HCT116 (cell line): Measurements from ENCODE around the gene LDB2.

Experiments
- ATF3 ChIP-seq: IDR thresholded peaks from 2 replicates; pipeline ENCODE4 v1.6.1; 2012
- CTCF ChIP-seq, 3 experiments: fragments of 200-600 bp in 1 of 3; sonication (generic) in 1 of 3; IDR thresholded peaks in 2 of 3; conservative IDR thresholded peaks in 1 of 3; 2 replicates each; pipeline ENCODE4 v1.5.1; 2012 to 2017; ENCODE audit warnings: low read depth in 2 of 3, low read length in 2 of 3, antibody characterized with exemption in 1 of 3, borderline replicate concordance in 1 of 3, control low read depth in 1 of 3, mild to moderate bottlenecking in 1 of 3, mixed read lengths in 1 of 3, mixed run types in 1 of 3, moderate library complexity in 1 of 3; ENCODE audit not compliant: insufficient read depth in 1 of 3
- EZH2phosphoT487 ChIP-seq: fragments of 200-600 bp; IDR thresholded peaks from 2 replicates; pipeline ENCODE4 v1.6.1; 2018; ENCODE audit warnings: antibody characterized with exemption, borderline replicate concordance
- JUND ChIP-seq: IDR thresholded peaks from 2 replicates; pipeline ENCODE4 v1.6.1; 2012
- MAX ChIP-seq: IDR thresholded peaks from 2 replicates; pipeline ENCODE4 v1.6.1; 2012
- POLR2A ChIP-seq: IDR thresholded peaks from 2 replicates; pipeline ENCODE4 v1.7.0; 2011; ENCODE audit warnings: borderline replicate concordance; ENCODE audit not compliant: insufficient read depth, insufficient read length; ENCODE audit errors: extremely low read depth
- YY1 ChIP-seq: IDR thresholded peaks from 2 replicates; pipeline ENCODE4 v1.6.1; 2011; ENCODE audit warnings: low read length, low read depth, moderate library complexity, mild to moderate bottlenecking; ENCODE audit not compliant: insufficient replicate concordance; ENCODE audit errors: extremely low read depth
- ZBTB33 ChIP-seq: IDR thresholded peaks from 2 replicates; pipeline ENCODE4 v1.6.1; 2011; ENCODE audit warnings: mild to moderate bottlenecking, low read length, moderate library complexity; ENCODE audit not compliant: insufficient replicate concordance; ENCODE audit errors: extremely low read depth
- ZFX ChIP-seq: fragments of 450-650 bp; IDR thresholded peaks from 2 replicates; pipeline ENCODE4 v1.6.1; 2017

GRCh38 chr4:16827794-16828724 lies 70.4 kb downstream of the LDB2 start:
- TF ChIP-seq CTCF (IDR thresholded peaks at IDR 0.05 in 2 of 3, conservative IDR thresholded peaks at IDR 0.05 in 1 of 3; ENCODE audit: borderline replicate concordance in 1 of 3, insufficient read depth in 1 of 3, low read depth in 2 of 3, low read length in 2 of 3) (no peak), EZH2phosphoT487 (no peak), JUND (no peak), ZFX (no peak), MAX (no peak), POLR2A (no peak), ZBTB33 (no peak), YY1 (no peak), ATF3 (no peak)
